GM23338 (cell line): ENCODE results near the gene LDLRAD3.

Experiments used
- CREB1 ChIP-seq: fragments of 250-450 bp; sonication (Bioruptor Pico); IDR thresholded peaks from 2 replicates; pipeline ENCODE4 v1.5.0; 2020; ENCODE audit warnings: low read depth, mild to moderate bottlenecking, moderate library complexity
- CTCF ChIP-seq, 2 experiments: fragments of 200-600 bp in 1 of 2; sonication (generic) in 1 of 2; conservative IDR thresholded peaks; 2 replicates each; pipeline versions ENCODE4 v1.5.1 to v1.6.1; 2016 to 2017; ENCODE audit warnings: antibody characterized with exemption in 2 of 2, low read depth in 2 of 2, mild to moderate bottlenecking in 2 of 2, moderate library complexity in 1 of 2
- ETS1 ChIP-seq: IDR thresholded peaks from 2 replicates; pipeline ENCODE4 v1.6.1; 2016; ENCODE audit warnings: antibody characterized with exemption
- EZH2 ChIP-seq: fragments of 200-600 bp; sonication (generic); IDR thresholded peaks from one replicate; pipeline ENCODE4 v1.8.0; 2017; ENCODE audit warnings: antibody characterized with exemption, mild to moderate bottlenecking, low read depth; ENCODE audit not compliant: unreplicated experiment
- EZH2phosphoT487 ChIP-seq: fragments of 200-600 bp; sonication (generic); IDR thresholded peaks from one replicate; pipeline ENCODE4 v1.8.1; 2018; ENCODE audit warnings: antibody characterized with exemption; ENCODE audit not compliant: unreplicated experiment
- JUNB ChIP-seq: IDR thresholded peaks from one replicate; pipeline ENCODE4 v1.6.1; 2016; ENCODE audit warnings: antibody characterized with exemption; ENCODE audit not compliant: unreplicated experiment
- NANOG ChIP-seq: IDR thresholded peaks from 2 replicates; pipeline ENCODE4 v1.6.1; 2016; ENCODE audit warnings: antibody characterized with exemption, borderline replicate concordance
- POLR2AphosphoS5 ChIP-seq: IDR thresholded peaks from 2 replicates; pipeline ENCODE4 v1.6.1; 2016; ENCODE audit warnings: antibody characterized with exemption, low read depth
- REST ChIP-seq: IDR thresholded peaks from one replicate; pipeline ENCODE4 v1.6.1; 2018; ENCODE audit warnings: antibody characterized with exemption; ENCODE audit not compliant: unreplicated experiment
- STAT1 ChIP-seq: IDR thresholded peaks from one replicate; pipeline ENCODE4 v1.6.1; 2016; ENCODE audit warnings: antibody characterized with exemption; ENCODE audit not compliant: unreplicated experiment
- ZNF114 ChIP-seq: fragments of 250-450 bp; sonication (Bioruptor Pico); IDR thresholded peaks from 2 replicates; pipeline ENCODE4 v1.5.0; 2020; ENCODE audit warnings: mild to moderate bottlenecking, moderate library complexity
- ZNF331 ChIP-seq: fragments of 250-450 bp; sonication (Bioruptor Pico); IDR thresholded peaks from 2 replicates; pipeline ENCODE4 v1.5.0; 2020; ENCODE audit warnings: low read depth, mild to moderate bottlenecking, moderate library complexity
- ZNF462 ChIP-seq: fragments of 250-450 bp; sonication (Bioruptor Pico); IDR thresholded peaks from 2 replicates; pipeline ENCODE4 v1.5.0; 2020; ENCODE audit warnings: mild to moderate bottlenecking, moderate library complexity

- no peak for TF ChIP-seq CTCF (conservative IDR thresholded peaks at IDR 0.05; ENCODE audit: low read depth in 2 of 2)
- TF ChIP-seq REST, result no peak
- no peak for TF ChIP-seq CREB1 (CRISPR knock-in tag)
- no peak for TF ChIP-seq EZH2phosphoT487
- TF ChIP-seq EZH2, result no peak
- TF ChIP-seq POLR2AphosphoS5, result no peak
- no peak for TF ChIP-seq JUNB
- no peak for TF ChIP-seq NANOG
- TF ChIP-seq ZNF331 (CRISPR knock-in tag), result no peak
- TF ChIP-seq ETS1, result no peak
- no peak for TF ChIP-seq ZNF114 (CRISPR knock-in tag)
- no peak for TF ChIP-seq STAT1
- no peak for TF ChIP-seq ZNF462 (CRISPR knock-in tag)
These were observed 38.2 kb downstream of the LDLRAD3 start for GRCh38 chr11:35982061-35982460.
